Measurements from ENCODE around the gene HOXB1. TPM values are rescaled to one million over a fixed set of nuclear protein-coding genes. Genes with fewer than 3 reads are reported as not detected.
"Not testable (repeated sequence)": the region's sequence is repeated elsewhere in the genome, so short reads cannot be mapped to it uniquely, and the experiment has no call there.

The HOXB1 gene
- total RNA-seq, 1 experiment from 2014 or later, result not detected

DNA sequence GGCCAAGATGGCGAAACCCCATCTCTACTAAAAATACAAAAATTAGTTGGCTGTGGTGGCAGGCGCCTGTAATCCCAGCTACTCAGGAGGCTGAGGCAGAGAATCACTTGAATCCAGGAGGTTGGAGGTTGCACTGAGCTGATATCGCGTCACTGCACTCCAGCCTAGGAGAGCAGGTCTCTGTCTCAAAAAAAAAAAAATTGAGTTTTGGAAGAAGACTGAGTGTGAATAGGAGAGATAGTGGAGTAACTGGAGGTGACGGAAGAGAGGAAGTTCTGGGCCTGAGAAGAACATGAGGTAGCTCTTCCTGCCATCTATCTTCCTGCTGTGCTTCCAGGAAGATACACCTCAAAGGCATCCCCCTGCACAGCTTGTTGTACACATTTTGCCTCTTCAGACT, 11.4 kb downstream of the HOXB1 start:
- DNase-seq (ENCODE audit: low spot score), result no peak

DNA sequence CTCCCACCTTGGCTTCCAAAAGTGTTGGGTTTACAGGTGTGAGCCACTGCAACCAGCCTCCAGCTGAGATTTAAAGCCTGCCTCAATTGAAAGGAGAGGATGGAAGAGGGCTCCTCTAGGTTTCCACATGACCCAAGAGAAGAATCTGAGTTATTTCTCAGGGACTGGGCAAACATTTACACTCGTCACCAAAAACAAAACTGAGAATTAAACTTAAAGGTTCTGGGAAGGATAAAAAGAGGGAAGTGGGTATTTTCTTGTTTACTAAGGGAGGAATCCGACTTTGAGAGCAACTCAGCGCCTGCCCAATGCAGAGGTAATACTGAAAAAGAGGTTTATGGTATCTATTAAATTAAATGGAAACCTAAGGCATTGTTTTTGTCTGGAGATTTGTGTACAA, 13.3 kb downstream of the HOXB1 start:
- no peak for DNase-seq (ENCODE audit: low spot score)

DNA sequence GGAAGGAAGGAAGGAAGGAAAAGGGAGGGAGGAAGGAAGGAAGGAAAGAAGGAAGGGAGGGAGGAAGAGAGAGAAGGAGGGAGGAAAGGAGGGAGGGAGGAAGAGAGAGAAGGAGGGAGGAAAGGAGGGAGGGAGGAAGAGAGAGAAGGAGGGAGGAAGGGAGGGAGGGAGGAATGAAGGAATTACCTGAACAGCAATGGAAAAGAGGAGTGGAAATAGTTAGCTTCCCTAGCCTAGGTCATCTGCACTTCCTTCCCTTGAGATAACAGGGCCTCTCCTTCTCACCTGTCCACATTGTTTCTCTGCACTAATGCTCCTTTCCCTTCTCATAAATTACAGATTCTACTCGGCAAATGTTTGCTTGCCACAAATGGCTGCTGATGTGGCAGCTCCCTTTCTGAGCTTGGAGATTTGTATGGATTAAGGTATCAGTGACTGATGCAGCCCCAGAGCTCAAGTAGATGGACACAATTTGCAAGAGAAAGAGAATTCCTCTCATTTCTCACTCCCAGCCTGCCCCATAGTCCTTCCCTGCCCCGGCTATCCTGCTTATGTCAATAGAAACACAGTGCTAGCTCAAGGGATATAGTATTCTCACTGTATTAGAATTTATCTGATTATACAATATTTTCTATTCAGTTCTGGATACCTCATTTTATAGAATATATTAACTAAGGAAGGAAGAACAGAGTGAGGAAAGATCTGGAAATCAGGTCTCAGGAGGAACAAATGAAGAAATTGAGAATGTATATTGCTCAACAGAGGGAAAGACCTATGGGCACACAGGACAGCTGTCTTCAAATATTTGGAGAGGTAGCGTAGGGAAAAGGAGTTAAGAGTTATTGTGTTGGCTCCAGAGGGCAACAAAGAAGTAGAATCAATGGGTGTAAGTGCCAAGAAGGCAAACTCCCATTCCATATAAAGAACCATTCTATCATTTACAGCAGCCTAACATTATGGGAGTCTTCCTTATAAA, 14.6 kb downstream of the HOXB1 start:
- no peak for DNase-seq (ENCODE audit: low spot score)

DNA sequence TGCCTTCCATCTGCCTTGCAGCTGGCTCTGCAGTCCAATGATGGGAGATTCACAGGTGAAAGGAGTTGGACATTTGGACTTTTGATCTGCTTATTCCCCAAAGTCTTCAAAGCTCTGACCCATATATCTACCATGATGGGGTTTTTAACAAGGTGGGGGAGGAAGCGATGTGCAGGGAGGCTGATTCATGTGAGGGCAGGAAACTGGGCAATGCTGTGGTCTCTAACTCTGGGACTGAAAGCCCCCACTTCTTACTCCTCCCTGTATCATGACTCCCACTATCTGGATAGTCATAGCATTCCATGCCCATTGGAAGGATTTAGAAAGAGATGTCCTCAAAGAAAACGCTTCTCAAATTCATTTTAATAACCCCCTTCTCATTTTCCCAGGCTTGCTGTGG, 16.3 kb downstream of the HOXB1 start:
- DNase-seq (ENCODE audit: low spot score), result no peak

DNA sequence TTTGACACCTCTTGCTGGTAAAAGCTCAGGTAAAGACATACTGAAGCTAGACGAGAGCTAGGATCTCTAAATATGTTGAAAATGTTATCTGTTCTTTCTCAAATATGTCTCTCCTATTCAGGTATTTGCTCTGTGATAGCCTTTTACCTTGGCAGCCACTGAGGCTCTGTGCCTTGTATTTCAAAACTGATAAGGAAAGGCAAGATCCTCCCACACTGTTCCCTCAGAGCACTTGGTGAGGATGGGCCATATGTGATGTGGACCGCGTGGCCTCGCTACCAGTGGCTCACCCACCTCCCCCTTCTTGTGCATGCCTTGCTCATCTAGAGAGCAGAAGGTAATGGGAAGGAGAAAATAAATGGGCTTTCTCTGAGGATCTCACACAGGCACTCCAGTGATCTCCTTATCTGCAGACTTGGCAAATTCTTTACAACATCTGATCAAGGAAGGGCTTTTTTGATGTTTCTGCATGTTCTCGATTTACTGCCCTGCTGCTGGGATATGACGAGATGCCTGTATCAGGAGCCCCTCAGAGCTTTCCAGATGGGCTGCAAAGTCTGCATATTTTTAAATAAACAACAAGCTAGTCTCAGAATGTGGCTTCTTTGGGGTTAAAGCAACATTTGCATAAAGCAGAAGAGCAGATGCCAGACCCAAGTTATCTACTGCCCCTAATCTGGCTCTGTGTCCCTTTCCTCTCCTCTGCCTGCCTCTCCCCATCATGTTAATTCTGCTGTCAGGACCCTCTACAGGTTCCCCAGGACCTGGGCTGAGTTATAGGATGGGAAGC, 16.9 kb downstream of the HOXB1 start:
- no peak for DNase-seq (ENCODE audit: low spot score)

DNA sequence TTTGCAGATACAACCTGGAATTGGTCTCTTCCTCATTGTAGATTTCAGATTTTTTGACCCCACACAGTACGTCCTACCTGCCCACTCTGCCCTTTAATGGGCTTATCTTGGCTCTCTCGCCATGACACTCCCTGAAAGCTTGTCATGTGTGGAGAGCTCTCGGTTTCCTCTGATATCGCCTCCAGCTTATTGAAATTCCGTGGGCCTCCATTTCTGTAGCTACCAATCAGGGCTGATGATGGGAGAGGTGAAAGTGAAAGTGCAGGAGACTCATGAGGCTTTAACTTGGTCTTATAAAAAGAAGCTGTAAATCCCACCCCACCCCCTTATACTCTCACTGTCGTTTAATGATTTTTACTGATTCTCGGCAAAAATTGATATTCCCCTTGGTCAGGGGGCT, 17.7 kb downstream of the HOXB1 start:
- DNase-seq (ENCODE audit: low spot score), result no peak

DNA sequence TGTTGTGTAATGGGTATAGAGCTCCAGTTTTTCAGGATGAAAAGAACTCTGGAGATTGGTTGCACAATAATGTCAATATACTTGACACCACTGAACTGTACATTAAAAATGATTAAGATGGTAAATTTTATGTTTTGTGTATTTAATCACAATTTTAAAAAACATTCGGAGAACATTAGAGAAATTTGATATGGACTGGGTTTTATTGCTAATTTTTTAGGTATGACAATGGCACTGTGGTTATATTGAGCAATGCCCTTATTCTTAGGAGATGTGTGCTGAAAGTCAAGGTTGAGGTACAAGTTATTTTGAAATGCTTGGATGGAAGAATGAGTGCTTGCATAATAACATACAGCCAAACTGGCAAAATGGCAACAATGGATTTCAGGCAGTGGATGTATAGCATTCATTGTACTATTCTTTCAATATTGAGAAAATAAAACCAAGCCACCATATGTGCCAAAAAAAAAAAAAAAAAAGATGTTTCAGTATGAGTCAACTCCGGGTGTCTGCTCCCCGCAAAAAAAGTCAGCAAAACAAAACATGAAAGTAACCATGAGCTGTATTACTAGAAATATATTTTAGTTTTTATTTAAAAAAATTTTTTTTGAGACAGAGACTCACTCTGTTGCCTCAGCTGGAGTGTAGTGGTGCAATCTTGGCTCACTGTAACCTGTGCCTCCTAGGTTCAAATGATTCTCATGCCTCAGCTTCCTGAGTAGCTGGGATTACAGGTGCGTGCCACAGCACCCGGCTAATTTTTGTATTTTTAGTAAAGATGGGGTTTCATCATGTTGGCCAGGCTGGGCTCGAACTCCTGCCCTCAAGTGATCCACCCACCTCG, 19.8 kb downstream of the HOXB1 start:
- DNase-seq (ENCODE audit: low spot score), result no peak

DNA sequence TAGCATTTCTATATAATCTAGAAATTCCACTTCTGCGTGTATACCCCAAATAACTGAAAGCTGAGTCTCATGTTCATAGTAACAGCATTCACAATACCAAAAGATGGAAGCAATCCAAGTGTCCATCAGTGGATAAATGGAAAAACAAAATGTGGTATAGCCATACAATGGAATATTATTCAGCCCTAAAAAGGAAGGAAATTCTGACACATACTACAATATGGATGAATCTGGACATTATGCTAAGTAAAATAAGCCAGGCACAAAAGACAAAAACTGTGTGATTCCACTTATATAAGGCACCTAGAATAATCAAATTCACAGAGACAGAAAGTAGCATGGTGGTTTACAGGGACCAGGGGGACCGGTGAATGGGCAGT, 20.4 kb downstream of the HOXB1 start:
- DNase-seq (ENCODE audit: low spot score), result no peak

DNA sequence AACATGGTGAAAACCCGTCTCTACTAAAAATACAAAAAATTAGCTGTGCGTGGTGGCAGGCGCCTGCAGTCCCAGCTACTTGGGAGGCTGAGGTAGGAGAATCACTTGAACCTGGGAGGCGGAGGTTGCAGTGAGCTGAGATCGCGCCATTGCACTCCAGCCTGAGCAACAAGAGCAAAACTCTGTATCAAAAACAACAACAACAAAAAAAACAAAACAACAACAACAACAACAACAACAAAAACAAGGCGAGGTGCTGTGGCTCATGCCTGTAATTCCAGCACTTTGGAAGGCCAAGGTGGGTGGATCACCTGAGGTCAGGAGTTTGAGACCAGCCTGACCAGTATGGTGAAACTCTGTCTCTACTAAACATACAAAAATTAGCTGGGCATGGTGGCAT, 21.1 kb downstream of the HOXB1 start:
- DNase-seq (ENCODE audit: low spot score), result not testable (repeated sequence)

DNA sequence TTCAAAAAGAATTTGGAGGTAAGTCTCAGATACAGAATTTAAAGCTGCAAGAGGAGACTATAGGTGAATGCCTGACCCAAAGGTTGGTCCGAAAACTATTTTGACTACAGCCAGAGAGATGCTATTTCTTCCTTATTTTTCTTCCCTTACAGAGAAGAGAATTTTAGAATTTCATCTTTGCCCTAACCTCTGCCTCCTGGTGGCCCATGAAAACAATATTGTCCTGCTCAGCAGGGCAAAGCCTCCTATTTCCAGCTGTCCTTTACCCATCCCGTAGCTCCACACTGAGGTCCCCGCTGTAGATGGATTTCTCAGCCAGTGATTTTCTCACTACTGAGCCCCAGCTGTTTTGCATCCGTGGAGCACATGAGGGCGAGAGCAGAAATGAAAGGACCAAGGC, 24.6 kb downstream of the HOXB1 start:
- DNase-seq (ENCODE audit: low spot score), result no peak

DNA sequence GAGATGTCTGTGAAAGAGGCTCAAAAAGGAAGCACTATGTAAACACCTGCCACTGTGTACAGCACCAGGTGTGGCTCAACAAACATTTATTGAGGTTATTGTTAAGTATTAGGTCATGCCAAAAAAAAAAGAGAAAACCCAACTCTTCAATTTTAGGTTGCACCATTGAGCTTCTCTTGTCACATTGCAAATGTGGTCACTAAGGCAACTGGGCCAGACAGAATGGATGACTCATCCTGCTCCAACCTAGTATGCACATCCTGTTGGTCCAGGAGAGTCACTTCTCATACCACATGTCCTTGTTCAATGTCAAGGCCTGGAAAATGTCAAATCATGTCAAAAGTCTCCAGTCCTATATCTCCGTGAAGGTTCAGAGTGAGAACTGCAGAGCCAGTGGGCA, 25.0 kb downstream of the HOXB1 start:
- peak; percentile 86 for DNase-seq (ENCODE audit: low spot score)

DNA sequence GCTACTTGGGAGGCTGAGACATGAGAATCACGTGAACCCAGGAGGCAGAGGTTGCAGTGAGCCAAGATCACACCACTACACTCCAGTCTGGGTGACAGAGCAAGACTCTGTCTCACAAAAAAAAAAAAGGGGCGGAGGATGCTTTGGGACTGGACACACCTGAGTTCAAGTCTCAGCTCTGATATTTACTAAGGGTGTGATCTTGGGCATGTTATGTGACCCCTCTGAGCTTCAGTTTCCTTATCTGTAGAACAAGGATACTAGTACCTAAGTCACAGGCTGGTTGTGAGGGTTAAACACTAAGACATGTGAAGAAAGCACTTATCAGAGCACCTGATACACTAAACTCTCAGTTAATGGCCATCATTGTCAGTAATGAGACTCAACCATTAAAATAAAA, 25.9 kb downstream of the HOXB1 start:
- no peak for DNase-seq (ENCODE audit: low spot score)

DNA sequence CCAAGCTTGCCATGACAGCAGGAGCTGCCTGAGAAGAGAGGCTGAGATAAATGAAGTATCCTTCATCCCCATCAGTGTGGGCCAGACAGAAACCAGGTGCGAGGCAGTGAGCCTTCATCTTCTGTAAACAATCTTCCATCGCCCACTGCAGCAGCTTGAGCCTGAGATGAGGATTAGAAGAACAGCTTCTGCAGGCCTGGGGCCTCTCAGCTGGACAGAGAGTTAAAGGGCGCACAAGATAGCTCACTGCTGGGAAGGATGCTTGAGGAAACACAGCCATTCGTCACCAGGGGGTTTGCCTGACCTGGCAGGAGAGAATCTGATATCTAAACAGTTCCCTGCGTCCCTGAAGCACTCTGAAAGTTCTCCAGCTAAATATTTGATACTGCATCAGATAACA, 27.1 kb downstream of the HOXB1 start:
- DNase-seq (ENCODE audit: low spot score), result no peak

DNA sequence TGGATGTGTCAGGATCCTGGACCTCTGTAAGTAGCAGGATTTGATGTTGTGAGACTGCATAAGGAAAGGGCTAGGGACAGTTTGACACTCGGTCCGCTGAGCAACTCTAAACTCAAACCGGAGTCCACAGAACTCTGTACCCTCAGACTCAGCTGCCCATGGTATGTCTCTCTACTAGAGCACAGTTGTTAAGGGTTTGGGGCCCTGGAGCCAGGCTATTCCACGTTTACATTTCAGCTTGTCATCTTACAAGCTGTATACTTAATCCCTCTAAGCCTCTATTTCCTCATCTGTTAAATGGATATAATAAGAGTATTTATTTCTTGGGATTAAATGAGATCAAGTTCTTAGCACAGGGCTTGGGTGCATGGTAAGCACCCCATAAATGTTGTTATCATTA, 27.9 kb downstream of the HOXB1 start:
- no peak for DNase-seq (ENCODE audit: low spot score)

DNA sequence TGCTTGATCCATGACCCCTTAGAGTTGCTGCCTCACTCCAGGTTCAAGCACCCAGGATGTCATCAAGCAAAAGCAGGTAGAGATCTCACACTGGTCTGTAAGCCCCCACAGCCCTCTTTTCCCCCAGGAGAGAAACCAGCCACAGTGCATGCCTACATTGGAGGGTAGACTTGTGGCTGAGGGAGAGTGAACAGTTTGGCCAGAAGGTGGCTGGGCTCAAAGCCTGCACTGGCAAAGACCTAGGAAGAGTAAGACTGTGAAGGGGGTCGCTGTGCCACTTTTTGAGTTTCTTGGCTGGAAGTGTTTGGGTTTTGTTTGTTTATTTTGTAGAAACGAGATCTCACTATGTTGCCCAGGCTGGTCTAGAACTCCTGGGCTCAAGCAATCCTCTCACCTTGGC, 28.5 kb downstream of the HOXB1 start:
- DNase-seq (ENCODE audit: low spot score), result no peak

DNA sequence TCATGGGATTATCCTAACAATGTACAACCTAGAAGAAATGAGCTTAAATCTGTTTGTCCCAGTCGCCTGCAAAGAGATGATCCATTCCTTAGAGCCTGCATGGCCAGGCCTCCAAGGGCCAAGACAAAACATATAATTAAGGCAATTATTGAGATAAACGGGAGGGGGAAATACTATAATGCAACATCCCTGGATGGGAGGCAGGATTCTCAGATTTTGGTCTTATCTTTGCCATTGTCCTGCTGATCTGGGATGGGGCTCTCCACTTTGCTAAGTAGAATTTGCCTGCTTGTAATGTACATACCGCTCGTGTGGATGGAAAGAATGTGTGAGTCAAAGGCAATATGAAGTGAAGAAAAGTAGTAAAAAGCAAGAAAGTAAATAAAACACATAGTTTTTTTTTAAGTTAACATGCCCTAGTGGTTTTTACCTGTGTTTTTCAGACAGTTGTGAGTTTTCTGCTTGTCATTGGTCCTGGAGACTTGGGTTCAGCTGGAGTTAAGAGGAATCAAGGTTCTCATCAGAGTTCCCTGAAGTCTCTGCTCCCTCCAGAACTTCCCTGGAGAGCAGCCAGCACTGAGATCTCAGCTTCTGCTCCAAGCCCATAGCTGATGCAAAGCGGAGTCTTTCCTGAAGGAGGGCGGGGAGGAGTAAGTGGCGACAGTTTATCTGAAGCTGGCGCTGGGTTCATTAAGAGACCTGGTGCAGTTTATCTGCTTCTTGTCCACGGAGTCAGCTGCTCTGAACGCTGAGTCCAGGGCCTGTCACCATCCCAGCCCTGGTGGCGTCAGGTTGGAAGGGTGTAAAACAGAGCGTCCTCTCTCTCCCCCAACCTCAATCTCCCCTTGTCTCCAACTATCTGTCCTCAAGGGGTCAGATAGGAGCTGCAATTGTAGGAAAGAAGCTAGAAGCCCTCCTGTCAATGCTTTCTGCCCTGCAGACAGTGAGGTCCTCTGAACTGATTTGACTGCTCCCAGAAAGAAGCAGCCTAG, 30.1 kb downstream of the HOXB1 start:
- DNase-seq (ENCODE audit: low spot score), result no peak

DNA sequence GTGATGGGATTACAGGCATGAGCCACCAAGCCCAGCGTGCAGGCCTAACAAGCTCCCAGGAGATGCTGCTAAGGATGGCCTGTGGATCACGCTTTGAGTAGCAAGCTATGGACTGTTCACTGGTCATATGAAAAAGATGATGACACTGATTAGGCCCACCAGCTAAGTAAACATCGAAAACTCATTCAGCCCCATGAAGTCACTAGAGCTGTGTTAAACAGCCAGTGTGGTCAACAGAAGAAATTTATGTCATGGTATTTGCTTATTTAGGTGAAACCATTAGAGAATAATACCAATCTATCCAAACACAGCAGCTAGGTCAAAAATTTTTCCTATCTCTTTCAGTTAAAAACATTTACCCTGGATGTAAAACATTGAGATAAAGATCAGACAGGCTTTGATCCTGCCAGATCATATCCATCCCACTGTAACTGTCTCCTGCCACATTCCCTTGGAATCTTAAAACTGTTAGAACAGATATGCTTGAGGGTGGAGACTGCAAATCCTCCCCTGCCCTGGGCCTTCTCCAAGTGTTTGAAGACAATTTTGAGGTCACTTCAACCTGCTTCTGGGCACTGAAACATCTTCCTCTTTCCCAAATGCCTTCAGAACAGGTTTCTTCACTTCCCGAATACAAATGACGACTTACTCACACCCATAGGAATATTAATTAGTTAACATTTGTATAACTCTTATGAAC, 30.9 kb downstream of the HOXB1 start:
- no peak for DNase-seq (ENCODE audit: low spot score)

DNA sequence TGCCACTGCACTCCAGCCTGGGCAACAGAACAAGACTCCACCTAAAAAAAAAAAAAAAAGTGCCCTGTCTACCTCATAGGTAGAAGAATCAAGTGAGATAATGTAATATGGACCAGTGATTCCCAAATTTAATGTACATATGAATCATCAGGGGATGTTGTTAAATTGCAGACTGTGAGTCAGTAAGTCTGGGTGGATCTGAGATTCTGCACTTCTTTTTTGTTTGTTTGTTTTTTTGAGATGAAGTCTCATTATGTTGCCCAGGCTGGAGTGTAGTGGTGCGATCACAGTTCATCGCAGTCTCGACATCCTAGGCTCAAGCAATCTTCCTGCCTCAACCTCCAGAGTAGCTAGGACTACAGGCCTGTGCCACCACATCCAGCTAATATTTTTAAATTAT, 31.6 kb downstream of the HOXB1 start:
- no peak for DNase-seq (ENCODE audit: low spot score)

DNA sequence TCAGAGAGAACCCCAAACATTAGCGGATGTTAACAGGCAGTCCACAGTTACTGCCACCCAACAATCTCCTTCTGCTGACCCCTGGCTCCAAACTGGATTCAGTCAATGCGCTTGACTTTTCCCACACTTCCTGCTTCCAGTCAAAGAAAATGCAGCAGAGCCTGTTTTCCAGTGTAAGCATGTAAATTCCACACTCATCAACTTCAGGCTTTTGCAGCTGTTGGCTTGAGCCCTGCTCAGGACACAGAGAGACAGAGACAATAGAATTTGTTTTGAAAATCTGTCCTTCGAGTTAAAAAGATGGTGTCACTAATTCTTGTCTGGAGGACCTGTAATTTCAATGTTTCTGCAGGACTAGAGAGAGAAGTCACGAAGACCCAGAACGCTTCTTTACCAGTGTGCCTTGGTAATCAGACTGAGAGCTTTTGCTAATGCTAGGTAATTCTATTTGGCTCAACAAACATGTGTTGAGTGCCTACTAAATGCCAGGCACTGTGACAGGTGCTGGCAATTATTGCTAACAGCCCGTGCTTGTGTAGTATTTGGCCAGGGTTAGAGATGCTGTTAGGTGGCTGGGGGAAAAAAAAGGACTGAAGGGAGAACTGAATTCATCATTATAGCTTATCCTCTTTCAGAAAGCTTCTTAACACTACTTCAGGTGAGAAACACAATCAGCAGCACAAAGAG, 32.5 kb downstream of the HOXB1 start:
- DNase-seq (ENCODE audit: low spot score), result no peak

DNA sequence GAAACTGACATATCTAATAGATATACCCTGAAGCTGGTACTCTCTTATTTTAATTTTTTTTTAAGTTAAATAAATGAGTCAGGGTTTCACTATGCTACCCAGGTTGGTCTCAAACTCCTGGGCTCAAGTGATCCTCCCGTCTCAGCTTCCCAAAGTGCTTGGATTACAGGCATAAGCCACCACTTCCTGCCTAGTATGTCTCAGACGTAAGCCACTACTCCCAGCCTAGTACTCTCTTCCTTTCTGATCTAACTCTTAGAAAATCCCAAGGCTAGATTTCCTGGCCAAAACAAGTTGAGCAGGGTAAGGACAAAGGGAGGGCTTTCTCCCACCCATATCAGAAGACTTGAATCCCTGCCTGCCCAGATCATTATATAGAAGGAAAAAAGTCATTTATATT, 33.7 kb downstream of the HOXB1 start:
- peak; percentile 85 for DNase-seq (ENCODE audit: low spot score)

Data from H4 (cell line).